PC-9 (cell line): ENCODE data around the gene NAGLU.

Source experiments
- CTCF ChIP-seq: fragments of 200-600 bp; sonication (generic); conservative IDR thresholded peaks from 2 replicates; pipeline ENCODE4 v1.6.1; 2017; ENCODE audit warnings: mixed run types, antibody characterized with exemption, mild to moderate bottlenecking, moderate library complexity
- EZH2 ChIP-seq: fragments of 200-600 bp; sonication (generic); IDR thresholded peaks from 2 replicates; pipeline ENCODE4 v1.8.0; 2017; ENCODE audit warnings: antibody characterized with exemption, low read depth

DNA sequence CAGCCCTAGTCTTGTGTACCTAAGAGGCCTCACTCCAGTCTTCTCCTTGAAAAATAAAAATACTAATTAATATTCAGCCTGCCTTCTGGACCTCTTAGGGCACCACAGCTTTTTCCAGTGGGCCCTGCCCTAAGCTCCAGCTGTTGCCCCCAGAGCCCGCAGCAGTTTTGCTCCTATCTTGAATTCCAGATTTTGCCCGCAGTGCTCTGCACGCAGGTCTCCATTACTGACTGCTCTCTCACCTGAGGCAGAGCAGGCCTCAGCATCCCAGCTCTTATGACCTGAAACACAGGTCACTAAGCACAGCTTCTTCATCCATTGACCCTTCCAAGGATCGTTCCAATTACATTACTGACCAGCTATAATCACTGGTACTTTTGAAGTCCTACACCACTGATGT, 28.4 kb upstream of the NAGLU start:
- no peak for TF ChIP-seq EZH2
- no peak for TF ChIP-seq CTCF
